ENCODE results near the gene PGBD2.
"Not testable (repeated sequence)": the region's sequence is repeated elsewhere in the genome, so short reads cannot be mapped to it uniquely, and the experiment has no call there.

Gene PGBD2

GRCh38 chr1:248926401-248927182 lies 20.6 kb downstream of the PGBD2 start:
- peak; percentile 67 for DNase-seq

GRCh38 chr1:248927283-248927682 lies 21.2 kb downstream of the PGBD2 start:
- not testable (repeated sequence) for DNase-seq

GRCh38 chr1:248928122-248928521 lies 22.1 kb downstream of the PGBD2 start:
- DNase-seq: peak; percentile 61

- DNase-seq: peak; percentile 46
Observed at GRCh38 chr1:248930037-248930436, 24.0 kb downstream of the PGBD2 start.

DNA sequence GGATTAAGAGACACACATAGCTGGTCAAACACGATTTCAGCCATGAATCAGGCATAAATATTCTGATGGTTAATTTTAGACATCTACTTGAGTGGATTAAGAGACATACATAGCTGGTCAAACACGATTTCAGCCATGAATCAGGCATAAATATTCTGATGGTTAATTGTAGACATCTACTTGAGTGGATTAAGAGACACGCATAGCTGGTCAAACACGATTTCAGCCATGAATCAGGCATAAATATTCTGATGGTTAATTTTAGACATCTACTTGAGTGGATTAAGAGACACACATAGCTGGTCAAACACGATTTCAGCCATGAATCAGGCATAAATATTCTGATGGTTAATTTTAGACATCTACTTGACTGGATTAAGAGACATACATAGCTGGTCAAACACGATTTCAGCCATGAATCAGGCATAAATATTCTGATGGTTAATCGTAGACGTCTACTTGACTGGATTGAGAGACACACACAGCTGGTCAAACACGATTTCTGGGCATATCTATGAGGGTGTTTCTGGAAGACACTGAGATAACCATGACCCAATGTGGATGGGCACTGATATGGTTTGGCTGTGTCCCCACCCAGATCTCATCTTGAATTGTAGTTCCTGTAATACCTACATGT lies 32.3 kb downstream of the PGBD2 start:
- DNase-seq: not testable (repeated sequence)

DNA sequence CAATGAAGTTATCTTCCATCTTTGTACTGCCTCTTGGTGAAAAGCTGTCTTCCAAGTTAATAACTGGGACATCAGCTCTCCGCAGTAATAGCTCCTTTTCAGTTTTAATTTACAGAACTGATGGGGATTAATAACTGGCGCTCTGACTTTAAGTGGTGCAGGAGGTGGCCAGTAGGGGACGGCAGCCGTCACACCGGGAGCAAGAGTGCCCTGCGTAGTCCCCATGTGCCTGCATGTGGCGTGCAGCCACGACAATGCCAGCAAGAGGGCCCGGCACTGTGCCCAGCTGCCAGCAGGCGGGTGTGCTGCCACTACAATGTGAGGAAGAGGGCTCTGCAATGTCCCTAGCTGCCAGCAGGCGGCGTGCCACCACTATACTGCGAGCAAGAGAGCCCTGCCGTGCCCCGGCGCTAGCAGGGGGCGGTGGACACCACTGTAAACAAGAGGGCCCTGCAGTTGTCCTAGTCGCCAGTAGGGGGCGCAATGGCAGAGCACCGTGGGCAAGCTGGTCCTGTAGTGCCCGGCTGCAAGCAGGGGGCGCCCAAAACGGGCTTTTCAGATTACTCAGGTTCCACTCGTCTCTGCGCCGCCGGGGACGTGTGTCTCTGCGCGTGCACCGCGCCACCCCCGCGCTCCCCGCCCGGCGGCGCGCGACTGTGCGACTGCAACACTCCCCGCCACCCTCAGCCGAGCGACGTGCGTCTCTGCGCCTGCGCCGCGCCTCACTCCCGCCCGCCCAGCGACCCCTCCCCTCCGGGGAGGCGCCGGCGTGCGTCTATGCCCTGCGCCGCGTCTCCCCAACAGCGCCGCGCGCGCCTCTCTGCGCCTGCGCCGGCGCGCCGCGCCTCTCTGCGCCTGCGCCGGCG lies 38.3 kb downstream of the PGBD2 start:
- DNase-seq: not testable (repeated sequence)

- DNase-seq: not testable (repeated sequence)
Observed at GRCh38 chr1:248945000-248945423, 39.0 kb downstream of the PGBD2 start.

DNA sequence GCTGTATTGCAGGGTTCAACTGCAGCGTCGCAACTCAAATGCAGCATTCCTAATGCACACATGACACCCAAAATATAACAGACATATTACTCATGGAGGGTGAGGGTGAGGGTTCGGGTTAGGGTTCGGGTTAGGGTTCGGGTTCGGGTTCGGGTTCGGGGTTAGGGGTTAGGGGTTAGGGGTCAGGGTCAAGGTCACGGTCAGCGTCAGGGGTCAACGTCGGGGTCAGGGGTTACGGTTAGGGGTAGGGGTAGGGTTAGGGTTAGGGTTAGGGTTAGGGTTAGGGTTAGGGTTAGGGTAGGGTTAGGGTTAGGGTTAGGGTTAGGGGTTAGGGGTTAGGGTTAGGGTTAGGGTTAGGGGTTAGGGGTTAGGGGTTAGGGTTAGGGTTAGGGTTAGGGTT lies 39.4 kb downstream of the PGBD2 start:
- not testable (repeated sequence) for DNase-seq

GRCh38 chr1:248945856-248946416 lies 39.9 kb downstream of the PGBD2 start:
- DNase-seq: not testable (repeated sequence)

Measured in MV-4-11 (cell line).